GM19099 (cell line): ENCODE measurements around the gene PDE8A.

Experiments used
- POLR2A ChIP-seq: IDR thresholded peaks from 3 replicates; pipeline ENCODE4 v1.6.1; 2011; ENCODE audit warnings: low read depth; ENCODE audit not compliant: insufficient read length; ENCODE audit errors: extremely low read depth

Gene PDE8A

GRCh38 chr15:85125056-85125661, 143.5 kb downstream of the PDE8A start:
- no peak for TF ChIP-seq POLR2A

- no peak for TF ChIP-seq POLR2A
Observed at GRCh38 chr15:85128621-85129020, 147.0 kb downstream of the PDE8A start.

- no peak for TF ChIP-seq POLR2A
Observed at GRCh38 chr15:85129881-85130280, 148.2 kb downstream of the PDE8A start.

GRCh38 chr15:85131915-85132314, 150.3 kb downstream of the PDE8A start:
- TF ChIP-seq POLR2A: no peak

- no peak for TF ChIP-seq POLR2A
Observed at GRCh38 chr15:85133709-85134108, 152.1 kb downstream of the PDE8A start.

- TF ChIP-seq POLR2A: no peak
Observed at GRCh38 chr15:85137489-85138168, 156.0 kb downstream of the PDE8A start.

GRCh38 chr15:85139391-85139790, 157.7 kb downstream of the PDE8A start:
- no peak for TF ChIP-seq POLR2A

- no peak for TF ChIP-seq POLR2A
Observed at GRCh38 chr15:85141726-85142125, 160.1 kb downstream of the PDE8A start.

GRCh38 chr15:85142312-85142711, 160.7 kb downstream of the PDE8A start:
- TF ChIP-seq POLR2A: no peak

GRCh38 chr15:85149465-85150129, 167.9 kb downstream of the PDE8A start:
- TF ChIP-seq POLR2A: no peak

- TF ChIP-seq POLR2A: no peak
Observed at GRCh38 chr15:85150130-85150480, 168.4 kb downstream of the PDE8A start.

- TF ChIP-seq POLR2A: no peak
Observed at GRCh38 chr15:85151145-85151544, 169.5 kb downstream of the PDE8A start.

- no peak for TF ChIP-seq POLR2A
Observed at GRCh38 chr15:85151861-85152260, 170.2 kb downstream of the PDE8A start.

GRCh38 chr15:85154061-85154460, 172.4 kb downstream of the PDE8A start:
- TF ChIP-seq POLR2A: no peak

GRCh38 chr15:85155360-85155759, 173.7 kb downstream of the PDE8A start:
- no peak for TF ChIP-seq POLR2A

GRCh38 chr15:85155857-85156256, 174.2 kb downstream of the PDE8A start:
- TF ChIP-seq POLR2A: no peak
